ENCODE data around the gene SNRPB2. TPM values are rescaled to one million over a fixed set of nuclear protein-coding genes. Genes with fewer than 3 reads are reported as not detected.

Gene SNRPB2
- 47.6 and 49.2 TPM in 2 replicates for total RNA-seq

DNA sequence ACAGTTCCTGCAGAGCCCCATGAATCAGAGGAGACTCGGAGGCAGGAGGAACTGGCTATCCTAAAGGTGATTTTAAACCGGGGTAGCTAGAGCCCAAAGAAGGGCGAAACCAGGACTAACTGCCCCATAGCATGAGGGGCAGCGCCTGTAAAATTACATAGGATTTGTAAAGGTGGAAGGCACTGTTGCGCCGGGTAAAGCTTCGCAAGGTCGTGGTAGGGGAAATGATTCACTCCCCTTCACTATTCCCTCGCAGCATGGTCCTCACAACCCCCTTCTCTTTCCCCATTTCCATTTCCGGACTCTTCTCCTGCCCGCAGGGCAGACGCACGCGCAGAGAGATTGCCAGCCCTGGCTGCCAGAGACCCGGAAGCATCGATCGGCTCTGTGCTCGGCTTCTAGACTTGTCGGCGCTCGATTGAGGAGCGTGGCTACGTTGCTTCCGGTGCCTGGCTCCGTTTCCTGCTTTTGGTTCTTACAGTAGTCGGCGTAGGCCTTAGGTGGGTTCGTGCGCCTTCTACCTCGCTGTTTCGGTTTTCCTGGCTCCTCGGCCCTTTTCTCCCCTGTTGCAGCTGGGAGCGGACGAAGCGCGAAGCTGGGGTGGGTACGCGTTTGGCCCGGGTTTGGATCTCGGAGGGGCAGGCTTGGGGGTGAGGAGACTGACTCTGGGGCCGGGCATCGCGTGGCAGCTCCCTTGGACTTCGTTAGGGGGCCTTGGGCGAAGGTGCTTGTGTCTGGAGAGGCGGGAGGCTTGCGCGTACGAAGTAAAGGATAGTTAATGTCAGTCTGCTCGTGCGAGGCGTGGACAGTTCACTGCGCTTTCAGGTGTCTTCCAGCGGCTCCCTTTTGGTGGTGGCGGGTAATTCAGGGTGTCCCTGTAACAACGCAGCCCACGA, at the start of gene SNRPB2:
TSS of gene SNRPB2 (plus strand) at position 462 of the 896 bp plus-strand sequence. CDS start 1,677 bp downstream, outside the sequence.

DNA sequence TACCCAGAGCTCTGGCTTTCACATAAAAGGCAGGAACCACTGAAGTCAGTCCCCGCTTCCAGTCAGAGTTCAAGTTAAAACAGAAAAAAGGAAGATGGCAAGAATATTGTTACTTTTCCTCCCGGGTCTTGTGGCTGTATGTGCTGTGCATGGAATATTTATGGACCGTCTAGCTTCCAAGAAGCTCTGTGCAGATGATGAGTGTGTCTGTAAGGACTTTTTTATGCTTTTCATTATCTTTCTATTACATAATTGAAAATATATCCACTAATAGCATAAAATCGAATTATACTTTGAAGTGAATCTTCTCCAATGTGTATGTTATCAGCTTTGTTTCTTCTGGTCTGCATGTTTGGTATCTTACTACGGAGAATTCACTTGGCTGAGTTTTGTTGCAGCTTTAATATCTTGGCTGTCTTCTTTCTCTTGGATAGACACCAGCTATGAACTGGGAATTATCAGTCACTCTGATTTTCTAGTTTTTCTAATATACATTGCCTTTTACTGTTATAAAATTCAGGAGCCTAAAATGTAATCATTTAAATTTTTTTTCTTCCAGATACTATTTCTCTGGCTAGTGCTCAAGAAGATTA, 18.6 kb downstream of the SNRPB2 start, which contains the start of gene OTOR:
TSS of gene OTOR (plus strand) at position 51 of the 593 bp plus-strand sequence. CDS start at position 95, 44 bp downstream.

Other genes with a start within 250 kb of the SNRPB2 start
- gene KIF16B, start 156.6 kb upstream of the SNRPB2 start, total RNA-seq, result 14.8 and 15.4 TPM in 2 replicates
- not detected in 2 replicates for gene OTOR, start 18.3 kb downstream of the SNRPB2 start, total RNA-seq